NCI-H226 (cell line): ENCODE data around the gene TMCC1.
A peak's percentile ranks its signal among the peaks of the same experiment; 100 is the strongest.

Experiments
- DNase-seq: peaks from one replicate; pipeline ENCODE4 v3.0.0-alpha.2; 2015

TMCC1 gene

DNA sequence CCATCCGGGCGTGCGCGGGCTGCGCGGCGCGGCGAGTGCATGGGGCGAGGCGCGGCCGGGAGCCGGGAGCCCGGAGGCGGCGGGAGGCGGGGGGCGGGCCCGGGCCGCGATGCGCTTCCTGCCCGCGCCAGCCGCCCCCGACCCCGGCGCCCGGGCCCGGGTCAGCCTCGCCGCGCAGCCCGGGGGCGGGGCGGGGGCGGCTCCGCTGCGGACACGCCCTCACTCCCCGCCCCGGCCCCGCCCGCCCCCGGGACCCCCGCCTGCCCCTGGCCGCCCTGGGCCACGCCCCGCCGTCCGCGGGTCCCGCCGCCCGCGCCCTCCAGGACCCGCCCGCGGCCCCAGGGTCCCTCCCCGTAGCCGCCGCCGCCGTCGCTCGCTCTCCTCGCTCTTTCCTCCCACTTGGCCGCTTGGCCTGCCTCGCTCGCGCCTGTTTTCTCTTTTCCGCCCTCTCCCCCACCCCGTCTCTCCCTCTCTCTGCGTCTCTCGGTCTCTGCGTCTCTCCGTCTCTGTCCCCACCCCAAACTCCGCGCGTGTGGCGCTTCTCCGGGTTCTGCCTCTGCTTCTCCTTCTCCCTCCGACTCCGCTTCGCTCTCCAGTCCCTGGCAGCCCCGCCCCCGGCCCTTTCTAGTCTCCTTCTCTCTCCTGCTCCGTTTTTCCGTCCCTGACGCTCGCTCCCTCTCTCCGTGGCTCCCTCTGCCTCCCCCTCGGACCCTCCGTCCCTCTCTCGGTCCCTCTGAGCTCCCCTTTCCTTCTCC is 286.7 kb downstream of the TMCC1 start, which contains the start of gene PLXND1:
TSS of gene PLXND1 (minus strand) at position 41 of the 755 bp plus-strand sequence. CDS start at position 4, 37 bp downstream.
- DNase-seq = peak; percentile 46

DNA sequence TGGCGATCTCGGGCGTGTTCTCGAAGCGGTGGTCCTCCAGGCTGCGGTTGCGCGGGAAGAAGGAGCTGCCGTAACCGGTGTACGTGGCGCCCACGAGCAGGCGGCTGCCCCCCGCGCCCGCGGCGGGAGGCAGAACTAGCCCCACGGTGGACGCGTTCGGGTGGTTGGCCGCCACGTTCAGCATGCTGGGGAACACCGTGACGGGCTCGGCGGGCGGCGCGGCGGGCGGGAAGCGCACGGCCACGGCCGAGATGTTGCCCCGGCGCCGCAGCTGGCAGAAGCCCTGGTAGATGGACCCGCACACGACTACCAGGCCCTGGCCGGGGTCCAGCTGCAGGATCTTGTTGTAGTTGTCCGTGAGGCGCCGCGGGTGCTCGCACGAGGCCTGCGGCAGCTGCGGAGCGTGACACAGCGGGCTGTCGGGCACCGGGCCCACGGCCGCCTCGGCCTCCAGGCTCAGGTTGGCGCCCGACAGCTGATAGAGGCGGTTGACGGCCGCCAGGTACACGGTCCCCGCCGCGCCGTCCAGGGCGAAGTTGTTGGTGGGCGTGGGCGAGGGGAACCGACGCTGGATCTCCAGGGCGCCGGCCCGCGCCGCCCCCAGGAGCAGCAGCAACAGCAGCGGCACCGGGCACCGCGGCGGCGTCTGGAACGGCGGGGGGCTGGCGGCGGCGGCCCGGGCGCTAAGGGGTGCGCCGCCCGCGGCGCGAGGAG is 287.4 kb downstream of the TMCC1 start:
- DNase-seq = peak; percentile 20

DNA sequence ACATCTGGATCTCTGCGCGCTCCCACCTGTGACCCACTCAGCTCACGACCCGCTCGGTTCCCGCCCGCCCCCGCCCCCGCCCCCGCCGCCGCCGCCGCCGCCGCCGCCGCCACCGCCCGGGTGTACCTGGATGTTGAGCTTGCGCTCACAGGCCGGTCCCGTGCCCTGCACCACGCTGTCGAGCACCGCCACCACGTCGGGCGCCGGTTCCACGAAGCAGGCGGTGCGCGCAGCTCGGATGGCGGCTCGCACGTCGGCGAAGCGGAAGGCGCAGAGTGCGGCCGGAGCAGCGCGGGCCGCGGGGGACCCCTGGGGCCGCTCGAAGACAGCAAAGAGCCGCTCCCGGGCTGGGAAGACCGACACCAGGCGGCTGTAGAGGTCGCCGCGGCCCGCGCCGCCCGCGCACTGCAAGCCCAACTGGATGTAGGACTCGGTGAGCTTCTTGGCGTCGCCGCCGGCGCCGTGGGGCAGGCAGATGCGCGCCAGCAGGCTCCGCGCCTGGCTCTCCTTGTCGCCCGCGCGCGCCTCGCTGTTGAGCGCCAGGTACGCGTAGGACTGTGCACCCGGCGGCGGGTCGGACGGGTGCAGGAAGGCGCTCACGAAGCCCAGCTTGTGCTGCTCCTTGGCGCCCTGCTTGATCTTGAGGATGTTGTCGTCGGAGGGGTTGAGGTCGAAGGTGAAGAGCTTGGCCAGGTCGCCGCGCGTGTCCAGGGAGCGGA is 288.1 kb downstream of the TMCC1 start:
- no peak for DNase-seq

DNA sequence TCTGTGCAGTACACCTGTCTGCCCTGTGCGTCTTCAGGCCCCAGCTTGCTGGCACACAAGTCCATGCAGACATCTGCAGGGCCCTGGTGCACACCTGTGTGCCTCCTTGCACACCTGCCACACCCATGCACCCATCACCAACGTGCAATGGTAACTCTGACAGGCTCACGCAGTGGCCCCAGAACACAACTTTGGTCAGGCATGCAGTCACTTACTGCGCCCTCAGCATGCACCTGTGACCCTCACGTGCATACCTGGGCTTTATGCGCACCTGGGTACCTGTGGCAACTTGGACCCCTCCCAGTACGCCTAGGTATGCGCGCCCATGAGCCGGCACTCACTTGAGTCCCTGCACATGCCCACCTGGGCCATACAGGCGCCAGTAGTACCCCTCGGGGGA is 288.7 kb downstream of the TMCC1 start:
- no peak for DNase-seq

DNA sequence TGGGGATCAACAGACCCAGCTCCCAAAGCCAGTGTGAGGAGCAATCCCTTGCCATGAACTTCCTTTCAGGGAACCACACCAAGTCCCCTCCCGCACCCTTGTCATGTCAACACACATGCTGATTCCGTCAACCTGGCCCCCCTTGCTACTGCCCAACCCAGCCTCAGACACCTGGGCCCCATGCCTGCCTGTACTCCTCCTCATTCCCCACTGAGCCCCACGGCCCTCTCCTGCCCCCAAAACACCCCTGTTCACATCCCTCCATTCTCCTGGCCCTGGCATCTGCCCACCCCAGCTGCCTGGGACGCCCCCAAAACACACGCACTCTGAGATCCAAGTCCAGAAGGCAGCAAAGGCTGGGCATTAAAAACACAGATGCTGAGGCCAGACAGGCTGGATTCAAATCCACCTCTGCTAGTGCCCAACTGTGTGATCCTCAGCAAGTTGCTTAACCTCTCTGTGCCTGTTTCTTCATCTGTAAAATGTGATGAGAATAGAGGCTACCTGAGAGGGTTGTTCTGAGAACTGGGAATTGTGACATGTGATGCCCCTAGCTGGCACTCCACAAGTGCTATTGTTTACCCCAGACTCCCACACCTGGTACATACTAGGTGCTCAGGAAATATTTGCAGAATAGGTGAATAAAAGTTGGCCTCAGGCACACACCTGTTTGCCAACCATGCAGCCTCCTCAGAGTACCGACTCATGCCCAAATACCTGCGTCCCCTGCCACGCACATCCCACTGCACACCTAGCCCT is 289.3 kb downstream of the TMCC1 start:
- DNase-seq = no peak

DNA sequence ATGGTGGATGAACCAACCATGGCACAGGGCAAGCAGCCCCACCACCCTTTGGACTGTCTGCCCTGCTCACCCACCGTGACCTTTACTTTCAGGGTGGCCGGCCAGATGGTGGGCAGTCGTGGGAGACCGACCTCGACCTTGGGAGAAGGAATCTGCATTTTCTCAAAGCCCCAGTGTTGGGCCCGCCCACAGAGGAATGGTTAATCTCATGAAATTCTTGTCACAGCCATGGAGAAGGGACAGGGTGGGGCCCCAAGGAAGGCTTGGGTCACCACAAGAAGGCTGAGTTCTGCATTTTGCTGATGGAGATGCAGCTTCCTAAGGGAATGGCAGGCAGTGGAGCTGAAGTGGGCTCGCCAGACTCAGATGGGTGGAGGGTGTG is 290.0 kb downstream of the TMCC1 start:
- no peak for DNase-seq

DNA sequence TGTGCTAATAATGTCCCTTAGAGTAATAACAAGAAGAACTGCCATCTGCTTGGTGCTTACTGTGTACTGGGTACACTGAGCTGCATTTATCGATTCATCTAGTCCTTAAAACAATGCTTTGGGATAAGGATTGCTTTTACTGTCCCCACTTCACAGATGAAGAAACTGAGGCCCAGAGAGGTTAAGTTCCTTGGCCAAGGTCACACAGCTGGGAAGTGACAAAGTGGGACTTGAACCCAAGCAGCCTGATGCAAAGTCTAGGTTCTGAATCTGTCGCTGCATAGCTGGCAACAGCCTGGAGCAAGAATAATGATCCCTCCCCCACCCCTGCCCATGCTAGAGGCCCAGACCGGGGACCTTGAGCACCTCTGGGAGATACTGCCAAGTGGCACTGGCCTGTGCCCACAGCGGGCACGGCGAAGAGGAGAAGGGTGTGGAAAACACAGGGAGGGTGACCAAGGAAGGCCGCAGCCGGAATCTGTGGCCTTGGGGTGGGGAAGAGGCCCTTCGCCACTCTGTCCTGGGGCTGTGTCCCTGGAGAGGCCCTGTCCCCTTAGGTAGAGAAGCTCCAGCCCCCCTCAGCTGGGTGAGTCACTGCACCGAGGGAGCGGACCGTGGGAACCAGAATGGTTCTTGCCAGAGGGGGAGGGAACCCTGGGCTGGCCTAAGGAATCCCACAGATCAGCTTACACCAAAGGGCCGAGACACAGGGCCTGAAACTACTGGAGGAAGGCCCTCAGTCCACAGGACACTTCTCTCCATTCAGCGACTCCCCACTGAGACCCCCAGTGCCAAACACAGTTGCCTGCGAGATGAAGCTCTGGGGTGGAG is 290.6 kb downstream of the TMCC1 start:
- DNase-seq = peak; percentile 78

DNA sequence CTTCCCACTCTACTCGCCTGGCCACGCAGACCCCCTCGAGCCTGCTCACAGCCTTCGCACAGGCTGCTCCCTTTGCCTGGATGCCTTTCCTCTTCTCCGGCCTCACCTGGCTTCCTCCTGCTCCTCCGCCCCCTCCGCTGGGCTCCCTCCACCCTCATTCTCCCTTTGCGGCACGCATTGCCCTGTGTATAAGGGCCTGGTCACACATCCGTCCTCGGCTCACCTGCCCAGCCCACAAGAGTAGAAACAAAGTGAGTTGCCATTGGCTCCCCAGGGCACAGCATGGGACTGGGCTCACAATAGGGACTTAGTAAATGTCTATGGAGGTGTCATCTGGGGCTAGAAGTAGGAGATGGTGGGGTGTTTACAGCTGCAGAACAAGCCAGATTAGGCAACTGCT is 291.2 kb downstream of the TMCC1 start:
- DNase-seq = no peak

DNA sequence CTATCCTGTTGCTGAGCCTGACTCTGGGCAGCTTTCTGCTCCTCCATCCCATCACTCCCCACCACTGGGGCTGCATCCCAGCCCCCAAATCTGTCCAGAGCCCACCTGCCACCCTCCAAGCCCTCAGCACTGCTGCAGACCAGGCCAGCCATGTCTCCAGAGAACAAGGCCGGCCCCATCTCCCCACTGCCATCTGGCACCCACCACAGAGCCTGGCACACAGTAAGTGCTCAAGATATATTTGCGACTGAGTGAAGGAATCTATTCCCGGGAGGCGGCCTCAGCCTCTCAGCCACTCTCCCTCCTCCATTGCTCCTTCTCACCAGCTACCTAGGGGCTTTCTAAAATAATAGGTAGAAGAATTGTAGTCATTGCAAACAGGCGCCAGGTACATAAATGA is 291.8 kb downstream of the TMCC1 start:
- no peak for DNase-seq

DNA sequence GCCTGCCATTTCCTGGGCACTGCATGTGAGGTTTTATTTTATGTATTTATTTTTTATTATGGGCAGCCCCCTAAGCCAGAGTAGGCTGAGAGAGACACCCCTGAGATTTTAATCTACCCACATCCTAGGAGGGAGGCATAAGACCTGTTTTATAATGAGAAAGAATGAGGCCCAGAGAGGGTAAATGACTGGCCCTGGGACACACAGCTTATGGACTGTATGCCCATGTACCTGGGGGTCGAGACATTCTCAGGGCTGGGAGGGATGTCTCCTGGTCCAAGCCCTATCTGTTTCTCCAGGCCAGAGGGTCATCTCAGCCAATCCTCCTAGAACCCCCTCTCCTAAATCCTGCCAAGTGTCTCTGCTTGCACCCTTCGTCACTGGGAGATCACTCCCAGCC is 293.2 kb downstream of the TMCC1 start:
- DNase-seq = no peak

DNA sequence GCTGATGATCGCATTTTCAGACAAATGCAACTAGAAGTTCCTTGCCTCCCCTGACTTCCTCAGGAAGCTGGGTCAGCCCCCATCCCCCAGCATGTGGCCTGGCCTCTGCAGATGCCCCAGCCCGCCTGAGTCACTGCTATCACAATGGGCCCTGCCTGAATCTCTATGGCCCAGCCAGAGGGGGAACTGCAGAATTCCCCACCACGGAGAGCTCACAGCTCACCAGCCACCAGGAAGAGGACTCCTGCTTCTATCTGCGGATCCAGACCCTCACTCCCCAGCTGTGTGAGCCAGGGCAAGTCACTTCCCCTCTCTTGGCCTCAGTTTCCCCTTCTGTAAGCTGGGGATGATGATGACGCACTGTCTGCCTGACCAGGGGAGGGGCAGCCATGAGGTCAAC is 293.9 kb downstream of the TMCC1 start:
- DNase-seq = peak; percentile 53

DNA sequence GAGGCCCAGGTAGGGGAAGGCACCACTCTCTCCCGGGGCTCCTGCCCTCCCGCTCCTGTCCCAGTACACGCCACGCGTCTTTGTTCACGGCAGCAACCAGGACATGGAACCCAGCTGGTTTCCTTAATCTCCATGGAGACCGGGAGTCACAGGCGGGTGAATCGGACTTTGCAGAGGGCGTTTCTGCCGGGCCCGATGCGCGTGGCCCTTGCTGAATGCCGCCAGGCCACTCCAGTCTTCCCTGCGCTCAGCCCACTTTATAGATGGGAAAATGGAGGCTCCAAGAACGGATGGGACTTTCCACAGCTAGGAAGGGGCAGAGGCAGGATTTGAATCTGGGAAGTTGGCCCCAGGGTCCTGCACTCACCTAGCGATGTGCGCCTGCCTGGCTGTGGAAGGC is 294.4 kb downstream of the TMCC1 start:
- no peak for DNase-seq

DNA sequence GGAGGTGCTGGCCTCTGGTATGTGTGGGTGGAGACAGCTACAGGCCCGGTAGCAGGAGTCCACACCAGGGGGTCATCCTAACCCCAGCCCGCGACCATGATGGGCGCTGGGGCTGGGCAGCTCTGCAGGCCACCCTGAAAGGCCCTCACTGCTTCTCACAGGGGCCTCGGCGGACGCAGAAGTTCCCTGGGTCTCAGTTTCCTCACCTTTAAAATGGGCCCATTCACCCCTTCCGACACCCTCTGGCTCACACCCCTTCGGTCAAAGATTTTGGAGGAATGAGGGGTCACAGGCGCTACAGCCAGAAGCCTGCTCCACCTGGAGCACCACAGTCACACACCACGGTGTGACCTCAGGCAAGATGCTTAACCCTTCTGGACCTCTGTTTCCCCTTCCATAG is 295.0 kb downstream of the TMCC1 start:
- no peak for DNase-seq

DNA sequence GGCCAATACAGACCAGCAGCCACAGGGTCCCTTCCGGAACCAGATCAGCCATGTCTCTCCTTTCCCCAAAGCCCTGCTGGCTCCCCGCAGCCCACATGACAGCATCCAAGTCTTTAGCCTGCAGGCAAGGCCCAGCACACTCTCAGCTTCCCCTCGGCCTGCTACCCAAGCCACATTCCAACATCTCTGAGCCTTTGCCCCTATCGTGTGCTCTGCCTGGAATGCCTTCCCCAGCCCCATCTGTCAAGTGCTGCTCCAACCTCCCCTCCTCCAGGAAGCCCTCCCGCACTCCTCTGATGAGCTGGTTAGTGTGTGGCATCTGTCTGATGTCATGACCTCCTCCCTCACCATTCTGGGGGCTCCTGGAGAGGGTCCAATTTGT is 295.5 kb downstream of the TMCC1 start:
- no peak for DNase-seq
